HG02588 (cell line): ENCODE results near the gene DEXI.

ENCODE experiments used
- ATAC-seq: cut with Tn5 transposase; IDR thresholded peaks from one replicate; pipeline ENCODE4 v1.9.1; 2021; ENCODE audit warnings: mild to moderate bottlenecking, moderate library complexity; ENCODE audit not compliant: unreplicated experiment

The DEXI gene

DNA sequence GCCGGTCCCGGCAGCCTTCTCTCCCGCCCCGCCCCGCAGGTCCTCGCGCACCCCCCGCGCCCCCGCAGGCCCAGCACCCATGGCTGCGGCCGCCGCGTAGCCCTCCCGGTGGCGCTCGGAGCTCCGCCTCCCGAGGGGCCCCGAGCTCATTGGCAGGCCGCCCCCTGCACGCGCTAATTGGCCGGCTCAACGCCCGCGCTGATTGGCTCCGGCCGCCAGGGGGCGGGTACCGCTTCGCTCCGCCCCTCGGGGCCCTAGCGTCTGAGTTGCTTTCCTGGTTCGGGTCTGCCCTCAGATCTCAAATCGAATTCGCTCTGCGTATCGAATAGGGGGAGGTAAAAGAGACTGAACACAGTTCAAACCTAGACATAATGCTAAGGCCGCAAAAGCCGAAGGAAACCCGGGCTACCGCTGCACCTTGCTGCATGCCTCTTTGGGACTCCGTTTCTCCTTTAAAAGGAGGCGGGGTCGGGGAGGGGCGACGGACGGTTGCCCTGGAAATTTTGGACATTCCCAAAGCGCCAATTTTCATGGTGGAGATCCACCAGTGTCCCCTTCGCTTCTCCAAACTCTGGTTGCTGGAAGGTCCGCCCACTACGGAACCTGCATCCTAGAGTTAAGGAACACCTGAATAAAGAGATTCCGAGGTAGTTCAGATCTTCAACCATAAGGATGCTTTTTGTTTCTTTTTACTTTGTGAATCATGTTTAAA is at the start of gene DEXI:
DEXI (minus strand) TSS at position 117 of the 712 bp plus-strand sequence. CDS start 463 bp downstream, outside the sequence.
- ATAC-seq, result peak; percentile 60

DNA sequence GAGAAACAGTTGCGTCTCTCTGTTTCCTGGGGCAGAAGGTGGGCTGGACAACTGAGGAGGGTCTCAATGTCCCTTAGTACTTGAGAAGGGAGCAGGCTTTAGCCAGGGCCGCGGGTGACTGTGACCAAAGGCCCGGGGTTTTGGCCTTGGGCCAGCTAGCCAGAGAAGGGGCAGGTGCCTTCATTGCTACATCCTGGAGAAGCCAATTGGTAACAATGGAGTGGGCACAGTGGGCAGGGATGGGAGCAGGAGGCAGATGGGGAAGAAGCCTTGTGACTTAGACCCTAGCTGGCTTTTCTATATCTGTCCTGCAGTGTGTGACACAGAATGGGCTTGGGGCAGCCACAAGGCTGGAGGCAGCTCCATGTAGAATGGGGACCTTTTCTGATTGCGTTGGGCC is 48.1 kb upstream of the DEXI start:
- no peak for ATAC-seq

DNA sequence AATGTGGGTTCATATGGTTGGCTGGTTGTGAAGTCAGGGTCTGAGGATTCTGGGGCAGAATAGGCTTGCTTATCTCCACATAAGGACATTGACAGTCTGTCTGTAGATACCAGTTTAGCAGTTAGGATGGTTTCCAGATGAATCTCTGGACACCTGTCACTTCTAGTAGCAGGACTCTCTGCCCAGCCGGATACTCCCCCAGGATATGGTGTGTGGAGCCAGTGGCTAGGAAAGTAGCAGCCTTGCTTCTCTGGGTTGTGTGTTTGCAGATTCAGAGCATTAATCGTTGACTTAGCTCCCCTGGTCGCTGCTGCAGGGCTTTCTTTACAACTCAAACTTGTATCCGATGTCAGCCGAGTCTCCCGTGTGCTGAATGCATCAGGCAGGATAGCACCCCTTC is 47.3 kb upstream of the DEXI start:
- ATAC-seq, result no peak

DNA sequence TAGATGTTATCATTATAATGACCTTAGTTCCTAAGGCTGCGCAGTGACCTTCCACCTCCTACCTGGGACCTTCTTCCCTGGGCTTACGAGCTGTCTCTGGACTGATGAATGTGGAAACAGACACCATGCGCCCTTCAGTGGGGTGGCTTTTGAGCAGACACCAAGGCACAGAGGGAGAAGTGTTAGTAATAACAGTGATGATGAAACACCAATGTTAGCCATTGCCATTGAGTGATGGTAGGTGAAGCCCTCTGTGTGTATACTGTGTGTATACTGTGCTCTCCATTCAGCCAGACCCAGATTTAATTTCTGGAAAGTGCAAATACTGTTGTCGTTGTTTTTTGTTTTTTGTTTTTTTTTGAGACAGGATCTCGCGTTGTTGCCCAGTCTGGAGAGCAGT is 46.6 kb upstream of the DEXI start:
- no peak for ATAC-seq

DNA sequence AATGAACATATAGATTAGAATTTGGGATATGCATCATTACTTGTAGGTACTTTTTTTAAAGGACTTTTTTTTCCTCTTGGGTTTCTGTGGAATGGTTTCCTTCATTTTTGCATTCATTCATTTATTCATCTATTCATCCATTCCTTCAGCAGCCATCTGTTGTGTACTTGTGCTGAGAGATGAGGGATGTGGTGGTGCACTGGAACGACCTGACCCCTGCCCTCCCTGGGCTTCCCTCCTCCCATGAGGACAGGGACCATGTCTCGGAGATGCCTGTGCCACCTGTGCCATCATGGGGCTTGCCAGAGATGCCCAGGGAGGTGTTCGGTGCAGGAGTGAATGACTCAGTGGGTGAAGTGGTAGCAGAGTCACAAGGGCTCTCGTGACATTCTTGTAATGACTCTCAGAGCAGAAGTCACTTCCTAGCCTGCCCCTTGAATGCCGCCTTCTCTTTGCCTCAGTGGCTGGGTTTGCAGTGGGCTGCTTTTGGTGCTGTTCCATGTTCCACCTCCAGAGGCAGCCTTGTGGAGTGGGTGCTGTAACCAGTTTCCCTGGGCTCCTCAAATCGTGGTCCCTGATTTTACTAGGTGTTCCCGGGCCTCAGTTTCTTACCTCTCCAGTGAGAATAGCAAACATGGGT is 46.0 kb upstream of the DEXI start:
- peak; percentile 41 for ATAC-seq

DNA sequence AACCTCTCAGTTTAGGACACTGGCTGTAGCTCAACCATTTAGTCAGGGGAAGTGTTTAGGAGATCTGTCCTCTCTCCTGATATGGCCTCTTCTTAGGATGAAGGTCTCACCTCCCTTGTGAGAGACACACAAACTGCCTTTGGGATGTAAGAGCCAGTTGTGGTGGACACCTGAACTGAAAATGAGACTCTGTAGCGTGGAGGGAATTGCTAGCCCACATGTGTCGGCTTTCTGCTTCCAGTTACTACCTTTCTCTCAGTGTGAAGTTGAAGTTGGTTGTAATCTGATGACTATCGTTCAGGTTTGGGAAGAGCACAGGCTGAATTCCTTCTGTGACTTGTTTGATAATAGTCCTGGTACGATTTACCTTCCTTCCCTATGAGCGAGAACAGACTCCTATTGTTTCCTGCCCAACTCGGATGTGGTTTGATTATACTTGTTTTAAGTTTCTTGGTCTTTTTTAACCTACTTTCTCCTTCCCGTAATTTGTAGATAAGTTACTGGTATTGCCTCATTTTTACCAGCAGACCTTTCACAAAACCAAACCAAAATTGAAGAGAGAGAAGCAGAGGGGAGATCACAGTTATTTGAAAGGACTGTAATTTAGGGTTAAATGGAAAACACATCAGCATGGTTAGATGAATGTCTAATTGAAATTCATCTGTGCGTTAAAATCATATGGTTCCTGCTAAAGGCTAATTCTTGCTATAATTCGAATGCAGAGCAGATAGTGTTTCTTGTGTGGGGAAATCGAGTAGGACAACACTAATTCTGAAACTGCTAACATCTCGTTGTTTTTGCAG is 45.3 kb upstream of the DEXI start:
- ATAC-seq, result no peak

DNA sequence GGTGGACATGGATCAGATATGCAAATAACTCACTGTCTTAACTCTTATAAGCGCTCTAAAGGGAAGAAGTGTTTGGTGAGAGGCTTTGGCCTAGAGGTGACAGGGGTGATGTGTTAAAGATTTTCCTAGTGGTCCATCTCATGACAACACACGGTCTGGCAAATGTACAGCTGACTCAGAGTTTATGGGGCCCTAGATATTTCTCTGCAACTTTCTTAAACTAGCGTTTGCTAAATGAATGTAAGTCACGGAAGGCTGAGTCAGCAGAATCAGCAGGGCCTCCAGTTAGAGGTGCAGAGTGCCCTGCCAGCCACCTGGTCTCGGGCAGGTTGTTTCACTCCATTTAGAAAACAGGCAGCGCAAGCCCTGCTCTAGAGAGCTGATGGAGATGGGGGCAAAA is 42.2 kb upstream of the DEXI start:
- ATAC-seq, result no peak

DNA sequence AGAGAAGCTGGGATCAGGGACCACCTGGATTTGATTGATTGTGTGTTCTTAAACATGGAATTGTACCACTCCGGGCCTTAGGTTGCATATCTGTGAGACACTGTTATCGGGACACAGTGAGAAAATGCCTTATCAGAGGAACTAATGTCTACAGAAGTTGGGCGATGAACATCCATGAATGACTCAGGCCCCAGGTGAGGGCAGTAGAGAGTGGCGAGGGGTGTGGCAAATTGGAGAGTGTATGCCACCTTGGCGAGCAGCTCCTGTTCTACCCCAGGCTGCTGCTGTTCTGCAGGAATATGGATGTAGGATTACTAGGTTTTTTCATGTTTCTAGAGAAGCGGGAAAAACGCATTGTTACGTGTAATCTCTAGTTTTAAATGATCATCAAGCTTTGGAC is 40.9 kb upstream of the DEXI start:
- no peak for ATAC-seq

DNA sequence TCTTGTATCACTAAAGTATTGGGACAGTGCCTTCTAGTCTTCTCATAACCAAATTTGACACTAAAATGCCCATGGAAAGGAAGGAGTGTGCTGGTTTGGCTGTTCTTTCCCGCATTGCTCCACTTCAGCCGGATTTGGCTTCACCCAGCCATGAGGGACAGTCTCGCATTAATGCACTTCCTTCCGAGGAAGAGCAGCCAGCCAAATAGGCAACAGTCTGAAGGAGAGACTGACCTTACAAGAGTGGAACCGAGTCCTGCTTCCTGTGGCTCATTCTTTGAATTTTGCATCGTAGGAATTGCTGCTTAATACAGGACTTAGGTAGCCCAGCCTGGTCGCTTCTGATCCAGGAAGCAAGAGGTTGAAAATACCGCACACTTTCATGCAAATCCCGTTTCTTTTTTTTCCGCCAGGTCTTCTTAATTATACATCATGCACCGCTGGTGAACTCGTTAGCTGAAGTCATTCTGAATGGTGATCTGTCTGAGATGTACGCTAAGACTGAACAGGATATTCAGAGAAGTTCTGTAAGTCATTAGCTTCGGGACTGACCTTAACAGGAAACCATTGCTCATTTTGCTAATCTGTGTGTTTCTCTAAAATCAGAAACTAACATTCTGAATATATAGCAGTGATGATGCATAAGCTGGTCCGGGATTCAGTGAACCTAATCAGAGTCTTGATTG is 40.3 kb upstream of the DEXI start:
- no peak for ATAC-seq

DNA sequence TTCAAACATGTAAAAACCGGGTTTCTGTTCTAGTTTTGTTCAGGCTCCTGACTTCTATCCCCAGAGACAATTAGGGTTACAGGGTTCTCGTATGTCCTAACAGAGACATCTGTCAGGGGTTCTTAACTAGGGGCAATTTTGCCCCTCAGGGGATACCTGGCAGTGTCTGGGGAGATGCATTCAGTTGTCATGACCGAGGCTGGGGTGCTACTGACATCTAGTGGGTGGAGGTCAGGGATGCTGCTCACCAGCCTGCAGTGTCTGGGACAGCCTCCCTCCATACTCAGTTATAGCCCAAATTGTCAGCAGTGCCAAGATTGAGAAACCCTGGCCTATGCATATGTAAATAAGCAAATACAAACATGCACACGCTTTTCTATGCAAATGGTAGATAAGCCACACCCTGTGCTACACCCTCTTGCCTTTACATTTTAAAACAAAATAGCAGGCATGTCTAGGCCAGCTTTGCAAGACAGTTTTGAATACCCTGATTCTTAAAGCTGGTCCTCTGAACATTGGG is 39.5 kb upstream of the DEXI start:
- ATAC-seq, result peak; percentile 70

DNA sequence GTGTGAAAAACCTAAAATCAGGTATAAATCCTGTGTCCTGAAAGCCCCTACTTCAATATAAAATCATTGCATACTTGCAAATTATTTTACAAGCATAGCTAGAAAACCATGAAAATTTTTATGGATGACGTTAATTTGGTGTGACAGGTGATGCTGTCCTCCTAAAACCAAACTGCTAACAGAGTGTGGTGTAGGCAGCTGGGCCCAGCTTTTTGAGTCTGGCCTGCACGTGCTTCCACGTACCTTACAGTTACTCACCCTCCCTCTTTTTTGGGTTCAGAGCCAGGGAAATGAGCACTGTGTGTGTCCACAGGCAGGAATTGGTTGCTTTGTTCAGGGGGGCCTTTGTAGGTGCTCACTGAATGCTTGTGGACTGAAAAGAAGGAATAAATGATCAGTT is 38.5 kb upstream of the DEXI start:
- no peak for ATAC-seq

DNA sequence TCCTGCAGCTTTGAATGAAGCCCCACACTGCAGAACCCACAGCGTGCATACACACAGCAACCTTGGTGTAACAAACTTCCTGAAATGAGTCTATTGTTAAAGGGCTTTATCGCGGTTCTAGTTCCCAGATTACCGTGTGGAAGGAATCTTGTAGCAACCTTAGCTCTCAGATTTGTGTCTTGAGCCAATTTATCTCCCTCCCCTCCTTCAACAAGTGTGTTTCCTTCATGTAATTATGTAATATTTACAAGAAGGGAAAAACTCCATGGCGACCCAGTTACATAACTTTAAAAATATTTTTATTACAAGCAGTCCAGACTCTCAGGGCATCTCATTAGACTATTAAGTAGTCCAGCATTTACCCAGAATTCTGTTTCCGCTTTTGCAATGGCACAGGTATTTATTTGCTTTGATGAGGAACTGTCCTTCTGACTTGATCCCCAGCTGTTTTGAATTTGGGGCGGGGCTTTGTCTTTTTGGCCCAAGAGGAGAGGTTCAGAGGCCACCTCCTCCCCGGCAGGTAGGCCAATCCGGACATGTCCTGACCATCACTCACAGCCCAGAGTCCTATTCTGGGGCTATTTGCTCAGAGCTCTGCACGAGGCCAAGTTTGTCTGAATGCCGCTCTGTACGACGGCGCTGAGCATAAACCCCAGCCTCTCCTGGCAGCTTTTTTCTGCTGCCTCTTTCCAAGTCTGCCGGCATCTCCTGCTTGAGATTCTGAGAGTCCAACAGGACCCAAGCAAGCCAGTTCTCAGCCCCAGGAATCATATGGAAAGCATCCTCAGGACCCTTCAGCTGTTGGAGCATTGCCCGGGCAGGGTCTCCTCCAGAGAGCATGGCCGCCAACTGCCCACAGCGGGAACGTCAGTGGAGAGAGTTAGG is 37.7 kb upstream of the DEXI start:
- no peak for ATAC-seq

DNA sequence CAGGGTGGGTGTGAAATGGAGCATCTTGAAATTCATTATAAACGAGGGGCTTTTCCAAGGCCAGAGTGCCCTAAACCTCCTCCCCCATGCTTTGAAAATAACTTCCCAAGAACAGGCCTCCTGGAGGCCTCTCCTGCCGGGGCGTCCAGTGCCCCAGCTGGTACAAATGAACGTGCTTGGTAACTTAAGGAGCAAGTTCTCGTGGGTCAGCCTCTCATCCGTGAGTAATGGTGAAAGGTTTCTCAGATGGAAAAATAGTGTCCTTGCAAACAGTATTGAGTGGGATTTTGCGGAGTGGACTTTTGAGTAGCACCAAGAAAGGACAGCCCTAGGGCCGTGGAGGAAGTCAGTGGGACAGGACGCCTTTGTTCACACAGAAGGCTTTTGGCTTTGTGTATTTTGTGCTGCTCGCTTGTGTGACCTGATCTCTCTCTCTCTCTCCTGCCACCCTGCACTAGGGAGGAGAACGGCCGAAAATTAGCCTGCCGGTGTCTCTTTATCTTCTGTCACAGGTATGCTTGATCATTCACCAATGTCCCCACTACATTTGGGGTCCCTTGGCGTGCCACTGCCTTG is 36.7 kb upstream of the DEXI start:
- no peak for ATAC-seq

DNA sequence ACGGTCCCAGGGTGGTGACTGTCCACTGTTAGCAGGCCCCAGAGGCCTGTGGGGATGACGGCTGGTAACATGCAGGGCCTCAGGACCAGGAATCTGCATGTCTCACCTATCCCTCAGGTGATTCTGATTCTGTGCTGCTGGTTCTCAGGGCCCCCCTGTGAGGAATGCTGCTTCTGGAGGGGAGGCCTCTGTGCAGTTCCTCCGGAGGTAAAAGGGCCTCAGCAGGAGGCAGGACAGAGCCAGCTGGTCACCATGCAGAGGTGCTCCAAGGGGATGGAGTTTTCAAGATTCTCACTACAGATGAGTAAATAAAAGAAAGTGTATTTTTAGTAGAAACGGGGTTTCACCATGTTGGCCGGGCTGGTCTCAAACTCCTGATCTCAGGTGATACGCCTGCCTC is 35.9 kb upstream of the DEXI start:
- no peak for ATAC-seq

DNA sequence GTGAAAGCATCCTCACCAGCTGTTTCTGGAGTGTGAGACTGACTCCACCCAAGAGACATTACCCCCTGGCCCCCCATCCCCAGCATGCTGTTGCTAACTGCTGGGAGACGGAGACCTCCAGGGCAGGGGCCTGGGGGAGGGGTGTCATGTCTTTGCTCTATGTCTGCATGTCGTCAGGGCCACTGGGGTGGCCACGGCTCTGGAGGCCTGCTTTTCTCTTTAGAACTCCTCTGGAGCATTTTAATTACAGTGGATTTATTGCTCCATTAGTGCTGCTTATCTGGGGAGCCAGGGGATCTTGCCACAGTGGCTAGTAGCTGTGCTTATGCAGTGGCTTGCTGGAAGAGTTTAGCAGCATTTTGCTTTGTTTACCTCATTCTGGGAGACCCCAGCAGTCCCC is 34.4 kb upstream of the DEXI start:
- ATAC-seq, result no peak

DNA sequence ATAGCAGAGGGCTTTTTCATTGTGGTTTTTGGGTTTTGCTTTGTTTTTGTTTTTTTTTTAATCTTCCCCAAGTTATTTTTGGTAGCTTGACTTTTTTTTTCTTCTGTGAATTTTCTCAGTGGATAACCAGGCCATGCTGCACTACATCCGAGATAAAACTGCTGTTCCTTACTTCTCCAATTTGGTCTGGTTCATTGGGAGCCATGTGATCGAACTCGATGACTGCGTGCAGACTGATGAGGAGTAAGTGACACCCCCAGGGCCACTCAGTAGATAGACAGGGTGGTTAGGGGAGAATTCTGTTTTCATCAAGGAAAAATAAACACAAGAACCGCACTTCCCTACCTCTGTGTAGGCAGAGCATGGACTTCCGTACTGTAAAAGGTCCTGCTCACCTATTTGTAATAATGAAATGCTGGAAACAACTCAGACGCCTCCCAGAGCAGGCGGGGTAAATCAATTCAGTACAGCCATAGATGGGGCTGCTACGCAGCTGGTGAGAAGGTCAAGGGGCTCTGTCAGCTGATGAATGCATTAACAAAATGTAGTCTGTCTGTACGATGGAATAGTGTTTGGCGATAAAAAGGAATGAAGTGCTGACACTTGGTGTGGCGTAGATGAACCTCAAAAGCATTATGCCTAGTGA is 30.7 kb upstream of the DEXI start:
- ATAC-seq, result no peak

DNA sequence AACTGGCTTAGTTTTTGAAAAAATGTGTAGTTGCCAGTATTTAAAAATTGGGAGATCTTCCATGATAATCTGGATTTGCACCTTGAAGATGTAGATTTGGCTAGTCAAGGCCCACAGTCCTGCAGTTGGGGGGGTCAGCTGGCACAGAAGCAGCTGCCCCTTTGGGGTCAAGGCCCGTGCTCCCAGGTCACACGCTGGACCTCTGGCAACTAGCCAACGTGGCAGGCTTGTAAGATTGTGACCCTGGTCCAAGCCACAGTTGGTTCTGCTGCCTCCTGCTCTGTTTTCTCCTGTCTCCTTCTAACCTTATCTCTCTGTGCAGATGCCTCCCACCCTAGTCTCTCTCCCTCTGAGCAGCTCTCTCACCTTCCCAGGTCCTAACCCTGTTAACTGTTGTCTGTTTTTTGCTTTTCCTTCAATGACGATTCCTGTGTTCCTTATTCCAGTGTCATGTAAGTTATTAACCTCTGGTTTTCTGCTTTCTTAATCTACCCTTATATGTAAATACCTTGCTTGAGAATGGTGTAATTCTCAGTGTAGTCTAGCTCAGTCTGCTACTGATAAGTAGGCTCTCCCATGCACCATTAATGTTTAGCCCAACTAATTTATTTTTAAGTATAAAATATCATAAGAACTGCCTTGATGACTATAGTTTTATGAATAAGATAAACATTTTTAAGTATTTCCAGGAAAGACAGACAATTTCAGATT is 30.0 kb upstream of the DEXI start:
- ATAC-seq, result no peak

DNA sequence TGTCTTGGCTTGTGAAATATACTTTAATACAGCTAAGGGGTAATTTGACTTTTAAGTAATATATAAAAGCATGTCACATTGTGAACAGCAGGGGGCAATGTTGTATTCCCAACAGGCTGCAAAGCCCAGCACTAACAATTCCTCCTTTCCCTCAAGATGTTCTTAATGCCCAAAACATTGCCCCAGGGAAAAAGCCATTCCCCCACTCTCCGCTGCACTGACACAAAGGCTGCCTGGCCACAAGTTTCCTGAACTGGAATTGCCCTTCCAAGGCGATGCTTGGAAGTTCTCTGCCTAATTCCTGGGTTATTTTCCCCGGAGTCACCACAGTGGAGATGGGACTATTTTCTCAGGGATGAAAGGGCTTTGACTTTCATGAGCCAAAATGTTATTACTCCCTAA is 29.3 kb upstream of the DEXI start:
- ATAC-seq, result no peak

DNA sequence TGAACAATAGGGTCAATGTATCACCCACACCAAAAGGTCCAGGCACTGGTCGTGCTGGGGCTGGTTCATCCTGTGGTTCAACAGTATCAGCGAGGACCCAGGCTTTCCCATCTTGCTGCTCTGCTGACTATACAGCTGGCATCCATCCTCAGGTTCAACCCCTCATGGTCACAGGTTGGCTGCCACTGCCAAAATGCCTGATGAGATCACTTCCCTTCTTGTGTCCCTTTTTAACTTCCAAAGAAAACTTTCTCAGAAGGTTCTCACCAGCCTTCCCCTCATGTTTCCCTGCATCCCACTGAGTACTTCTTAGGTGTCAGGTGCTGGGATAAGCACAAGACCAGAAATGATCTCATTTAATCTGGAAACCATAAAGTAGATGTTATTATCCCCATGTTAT is 27.8 kb upstream of the DEXI start:
- no peak for ATAC-seq
